Measurements from ENCODE around the gene UBE3C.
"Not testable (repeated sequence)": the region's sequence is repeated elsewhere in the genome, so short reads cannot be mapped to it uniquely, and the experiment has no call there.

UBE3C gene

DNA sequence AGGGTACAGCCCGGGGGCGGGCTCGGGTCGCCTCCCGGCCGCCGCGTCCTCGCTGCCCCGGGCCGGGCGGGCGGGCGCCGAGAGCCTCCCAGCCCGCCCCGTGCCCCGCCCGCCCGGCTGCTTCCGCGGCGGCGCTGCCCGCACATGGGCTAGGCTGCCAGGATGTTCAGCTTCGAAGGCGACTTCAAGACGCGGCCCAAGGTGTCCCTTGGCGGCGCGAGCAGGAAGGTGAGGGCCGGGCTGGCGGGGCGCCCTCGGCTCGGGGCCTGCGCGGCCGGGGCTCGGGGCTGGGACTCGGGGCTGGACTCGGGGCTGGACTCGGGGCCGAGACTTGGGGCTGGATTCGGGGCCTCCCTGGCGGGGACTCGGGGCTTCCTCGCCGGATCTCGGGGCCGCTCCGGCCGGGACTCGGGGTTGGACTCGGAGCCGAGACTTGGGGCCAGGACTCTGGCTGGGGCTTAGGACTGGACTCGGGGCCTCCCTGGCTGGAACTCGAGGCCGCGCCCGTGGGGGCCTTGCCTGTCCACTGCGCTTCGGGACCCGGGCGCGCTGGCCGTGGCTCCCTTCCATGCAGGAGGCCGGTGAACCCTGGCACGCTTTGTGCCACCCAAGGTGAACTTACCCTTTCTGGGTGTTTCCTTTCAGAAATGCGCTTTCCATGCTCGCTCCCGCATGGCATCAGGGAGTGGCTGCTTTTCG lies 534 bp downstream of the UBE3C start:
- H3K27ac Mint-ChIP-seq: peak overlapping the region; percentile 65 to 70
- no peaks in the 10 kb centered on the region for H3K9me3 Mint-ChIP-seq
- H3K27me3 Mint-ChIP-seq: no peaks in the 10 kb centered on the region
- ATAC-seq (replicated peaks): peak; percentile 72
- H3K4me1 Mint-ChIP-seq (ENCODE audit: low read depth in 2 of 2): peaks cover 33 to 42% of the 10 kb centered on the region in 2 donors
- H3K36me3 Mint-ChIP-seq (ENCODE audit: insufficient read depth): peaks cover 17% of the 10 kb centered on the region
- peak overlapping the region; percentile 66 to 78 for H3K4me3 Mint-ChIP-seq
- peak in 2 of 3 experiments; percentile 67 to 68 for DNase-seq

- no peaks in the 10 kb centered on the region for H3K9me3 Mint-ChIP-seq
- peak overlapping the region; percentile 66 to 78 for H3K4me3 Mint-ChIP-seq
- no peaks in the 10 kb centered on the region for H3K27me3 Mint-ChIP-seq
- peaks cover 17% of the 10 kb centered on the region for H3K36me3 Mint-ChIP-seq (ENCODE audit: insufficient read depth)
- peak in 1 of 3 experiments; percentile 21 for DNase-seq
- peak overlapping the region; percentile 65 to 70 for H3K27ac Mint-ChIP-seq
- no peak for ATAC-seq (replicated peaks)
- H3K4me1 Mint-ChIP-seq (ENCODE audit: low read depth in 2 of 2): peaks cover 36 to 43% of the 10 kb centered on the region in 2 donors
Observed at GRCh38 chr7:157139810-157140510, 1.2 kb downstream of the UBE3C start.

GRCh38 chr7:157140511-157140905 lies 1.8 kb downstream of the UBE3C start:
- Mint-ChIP-seq H3K27ac (peak overlapping the region; percentile 65 to 70), H3K4me1 (ENCODE audit: low read depth in 2 of 2) (peaks cover 37 to 44% of the 10 kb centered on the region in 2 donors), H3K9me3 (no peaks in the 10 kb centered on the region), H3K36me3 (ENCODE audit: insufficient read depth) (peaks cover 17% of the 10 kb centered on the region), H3K27me3 (no peaks in the 10 kb centered on the region), H3K4me3 (peak overlapping the region; percentile 66 to 78)
- no peak for ATAC-seq (replicated peaks)
- no peak for DNase-seq

DNA sequence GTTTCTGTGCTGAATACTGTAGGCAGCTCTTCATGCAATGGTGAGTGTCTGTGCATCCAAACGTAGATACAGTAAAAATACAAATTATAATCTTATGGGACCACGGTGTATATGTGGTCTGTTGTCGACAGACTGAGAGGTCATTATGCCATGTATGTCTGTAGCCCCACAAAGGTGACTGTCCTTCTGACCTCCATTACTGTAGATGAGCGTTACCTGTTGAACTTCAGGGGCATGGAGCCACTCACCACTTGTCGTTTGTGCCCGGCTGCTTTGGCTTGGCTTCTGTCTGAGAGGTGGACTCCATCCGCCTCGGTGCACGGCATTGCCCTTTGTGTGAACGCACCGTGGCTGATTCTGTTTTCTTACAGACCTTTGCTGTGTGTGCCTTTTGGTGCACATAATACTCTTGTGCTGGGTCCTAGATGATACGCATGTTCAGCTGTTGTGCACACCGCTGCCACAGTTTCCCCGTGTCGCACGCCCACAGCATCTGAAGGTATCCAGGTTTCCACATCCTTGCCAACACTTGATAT lies 2.9 kb downstream of the UBE3C start:
- H3K4me3 Mint-ChIP-seq: peak overlapping the region in 1 of 2 donors; percentile 31
- H3K36me3 Mint-ChIP-seq (ENCODE audit: insufficient read depth): peaks cover 17% of the 10 kb centered on the region

DNA sequence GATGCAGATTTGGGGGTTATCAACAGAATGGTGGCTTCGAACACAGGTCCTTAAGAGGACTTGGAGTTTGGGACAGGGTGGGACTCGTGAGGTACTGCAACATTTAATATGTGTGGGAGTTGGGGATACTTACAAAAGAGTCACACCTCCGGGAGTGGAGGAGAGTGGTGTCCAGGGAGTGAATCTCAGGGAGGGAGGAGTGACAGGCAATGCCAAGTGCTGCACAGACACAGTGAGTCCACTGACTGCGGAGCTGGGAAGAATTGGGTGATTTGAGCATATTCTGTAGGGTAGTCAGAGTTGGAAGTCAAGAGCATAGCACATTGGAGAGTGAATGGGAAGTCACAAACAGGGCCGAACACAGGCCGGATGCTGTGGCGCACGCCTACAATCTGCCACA lies 5.1 kb downstream of the UBE3C start:
- DNase-seq (no peak), ATAC-seq (replicated peaks) (no peak)
- Mint-ChIP-seq H3K4me3 (peak overlapping the region in 1 of 2 donors; percentile 9), H3K27me3 (no peaks in the 10 kb centered on the region), H3K4me1 (ENCODE audit: low read depth in 2 of 2) (peaks cover 53 to 59% of the 10 kb centered on the region in 2 donors), H3K27ac (peak overlapping the region in 1 of 2 donors; percentile 30), H3K36me3 (ENCODE audit: insufficient read depth) (peaks cover 17% of the 10 kb centered on the region), H3K9me3 (no peaks in the 10 kb centered on the region)

More for the DNA sequence above, 2.9 kb downstream of the UBE3C start:
- DNase-seq (no peak), ATAC-seq (replicated peaks) (no peak)
- Mint-ChIP-seq H3K4me1 (ENCODE audit: low read depth in 2 of 2) (peaks cover 45% of the 10 kb centered on the region in 2 donors), H3K9me3 (no peaks in the 10 kb centered on the region), H3K27me3 (no peaks in the 10 kb centered on the region), H3K27ac (peak overlapping the region; percentile 19 to 65)

- Mint-ChIP-seq H3K27me3 (no peaks in the 10 kb centered on the region), H3K4me1 (ENCODE audit: low read depth in 2 of 2) (peaks cover 39 to 65% of the 10 kb centered on the region in 2 donors)
Observed at GRCh38 chr7:157149317-157149716, 10.6 kb downstream of the UBE3C start.

GRCh38 chr7:157150882-157151281 lies 12.2 kb downstream of the UBE3C start:
- ATAC-seq (replicated peaks) (no peak), DNase-seq (no peak)
- H3K4me3 Mint-ChIP-seq: no peak overlapping the region
- no peaks in the 10 kb centered on the region for H3K9me3 Mint-ChIP-seq
- H3K36me3 Mint-ChIP-seq (ENCODE audit: insufficient read depth): peaks cover 3% of the 10 kb centered on the region
- peak overlapping the region in 1 of 2 donors; percentile 35 for H3K27ac Mint-ChIP-seq
- H3K4me1 Mint-ChIP-seq (ENCODE audit: low read depth in 2 of 2): peaks cover 41 to 66% of the 10 kb centered on the region in 2 donors
- H3K27me3 Mint-ChIP-seq: no peaks in the 10 kb centered on the region

More at GRCh38 chr7:157149317-157149716, 10.6 kb downstream of the UBE3C start:
- Mint-ChIP-seq H3K36me3 (ENCODE audit: insufficient read depth) (peaks cover 3% of the 10 kb centered on the region), H3K27ac (peak overlapping the region in 1 of 2 donors; percentile 89), H3K4me3 (peak overlapping the region in 1 of 2 donors; percentile 31), H3K9me3 (no peaks in the 10 kb centered on the region)
- no peak for ATAC-seq (replicated peaks)
- DNase-seq: no peak

DNA sequence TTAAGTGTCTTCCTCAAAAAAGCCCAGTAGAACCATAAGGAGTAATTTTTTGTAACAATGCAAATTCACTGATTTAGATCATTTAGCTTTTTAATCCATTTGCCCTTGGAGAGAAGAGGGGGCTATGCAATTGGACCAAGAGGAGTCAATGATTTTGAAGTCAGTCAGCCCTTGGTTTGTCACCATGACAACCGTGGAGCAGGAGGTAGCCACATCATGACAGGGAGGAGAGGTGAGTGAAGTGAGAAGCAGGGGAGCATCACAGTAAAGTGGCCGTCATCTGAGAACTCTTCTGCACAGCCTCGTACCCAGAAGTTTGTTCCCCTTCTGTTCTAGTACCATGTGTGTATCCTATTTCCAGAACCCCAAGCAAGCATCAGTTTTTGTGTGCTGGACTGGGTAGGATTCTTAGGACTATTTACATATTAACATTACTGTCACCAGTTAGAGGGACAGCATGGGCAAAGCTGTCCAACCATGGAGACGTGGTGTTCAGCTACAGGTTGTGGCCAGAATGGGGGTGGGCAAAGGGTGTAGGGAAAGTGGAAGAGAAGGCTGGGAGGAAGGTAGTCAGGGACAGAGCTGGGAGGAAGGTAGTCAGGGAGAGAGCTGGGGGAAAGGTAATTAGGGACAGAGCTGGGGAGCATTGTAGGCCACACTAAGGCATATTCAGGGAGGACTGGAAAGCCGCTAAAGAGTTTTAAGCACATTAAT lies 13.1 kb downstream of the UBE3C start:
- Mint-ChIP-seq H3K4me1 (ENCODE audit: low read depth in 2 of 2) (peaks cover 41 to 63% of the 10 kb centered on the region in 2 donors), H3K27me3 (no peaks in the 10 kb centered on the region), H3K36me3 (ENCODE audit: insufficient read depth) (peaks cover 3% of the 10 kb centered on the region), H3K4me3 (no peak overlapping the region), H3K9me3 (no peaks in the 10 kb centered on the region), H3K27ac (peak overlapping the region; percentile 56 to 61)
- no peak for ATAC-seq (replicated peaks)
- DNase-seq: no peak

DNA sequence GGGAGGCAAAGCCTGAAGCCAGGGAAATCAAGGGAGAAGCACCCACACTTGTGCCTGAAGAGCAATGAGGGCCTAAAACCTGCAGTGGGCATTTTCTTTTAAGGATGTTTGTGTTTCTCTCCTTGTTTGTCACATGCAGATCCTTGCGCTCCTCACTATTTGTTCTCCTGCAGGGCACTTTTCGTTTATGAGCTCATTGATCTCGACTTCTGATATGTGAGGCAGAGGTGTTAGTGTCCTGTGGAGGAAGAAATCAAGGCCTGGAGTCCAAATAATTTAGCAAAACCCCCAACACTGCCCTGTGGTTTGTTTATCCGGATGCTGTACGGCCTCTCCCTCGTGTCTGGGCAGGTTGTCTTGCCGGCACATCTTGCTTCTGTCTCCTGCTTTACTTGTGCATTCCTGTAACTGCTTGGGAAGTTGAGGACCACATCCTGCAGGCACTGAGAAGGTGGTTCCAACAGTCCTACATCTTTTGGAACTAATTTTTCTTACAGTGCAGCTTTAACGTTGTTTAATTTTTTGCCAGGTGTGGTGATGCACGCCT lies 13.7 kb downstream of the UBE3C start:
- H3K4me3 Mint-ChIP-seq: no peak overlapping the region
- peaks cover 3% of the 10 kb centered on the region for H3K36me3 Mint-ChIP-seq (ENCODE audit: insufficient read depth)
- no peaks in the 10 kb centered on the region for H3K27me3 Mint-ChIP-seq
- ATAC-seq (replicated peaks) (no peak), DNase-seq (no peak)
- no peaks in the 10 kb centered on the region for H3K9me3 Mint-ChIP-seq
- peaks cover 39 to 57% of the 10 kb centered on the region in 2 donors for H3K4me1 Mint-ChIP-seq (ENCODE audit: low read depth in 2 of 2)
- peak overlapping the region; percentile 56 to 61 for H3K27ac Mint-ChIP-seq

- Mint-ChIP-seq H3K9me3 (no peaks in the 10 kb centered on the region), H3K4me3 (no peak overlapping the region), H3K27ac (no peak overlapping the region), H3K27me3 (no peaks in the 10 kb centered on the region), H3K4me1 (ENCODE audit: low read depth in 2 of 2) (peaks cover 33 to 57% of the 10 kb centered on the region in 2 donors), H3K36me3 (ENCODE audit: insufficient read depth) (peaks cover 5% of the 10 kb centered on the region)
- no peak for ATAC-seq (replicated peaks)
- DNase-seq: no peak
Observed at GRCh38 chr7:157153260-157153659, 14.5 kb downstream of the UBE3C start.

- Mint-ChIP-seq H3K4me3 (no peak overlapping the region), H3K4me1 (ENCODE audit: low read depth in 2 of 2) (peaks cover 36 to 69% of the 10 kb centered on the region in 2 donors), H3K27me3 (no peaks in the 10 kb centered on the region), H3K9me3 (no peaks in the 10 kb centered on the region), H3K27ac (peak overlapping the region; percentile 27 to 41), H3K36me3 (ENCODE audit: insufficient read depth) (peaks cover 9% of the 10 kb centered on the region)
- DNase-seq (no peak), ATAC-seq (replicated peaks) (no peak)
Observed at GRCh38 chr7:157155959-157156358, 17.2 kb downstream of the UBE3C start.

GRCh38 chr7:157158400-157158799 lies 19.7 kb downstream of the UBE3C start:
- Mint-ChIP-seq H3K27me3 (no peaks in the 10 kb centered on the region), H3K4me3 (no peak overlapping the region), H3K9me3 (no peaks in the 10 kb centered on the region), H3K36me3 (ENCODE audit: insufficient read depth) (peaks cover 9% of the 10 kb centered on the region), H3K27ac (peak overlapping the region in 1 of 2 donors; percentile 46), H3K4me1 (ENCODE audit: low read depth in 2 of 2) (peaks cover 21 to 47% of the 10 kb centered on the region in 2 donors)
- ATAC-seq (replicated peaks): no peak
- DNase-seq: no peak

DNA sequence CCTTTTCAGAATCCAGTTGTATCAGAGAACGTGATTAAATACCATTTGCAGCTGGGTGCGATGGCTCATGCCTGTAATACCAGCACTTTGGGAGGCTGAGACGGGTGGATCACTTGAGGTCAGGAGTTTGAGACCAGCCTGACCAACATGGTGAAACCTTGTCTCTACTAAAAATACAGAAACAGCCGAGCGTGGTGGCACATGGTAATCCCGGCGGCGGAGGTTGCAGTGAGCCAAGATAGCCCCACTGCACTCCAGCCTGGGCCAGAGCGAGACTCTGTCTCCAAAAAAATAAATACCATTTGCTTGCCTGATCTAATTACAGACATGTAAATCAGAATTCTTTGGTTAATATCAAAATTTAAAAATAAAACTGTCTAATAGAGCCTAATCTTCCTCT lies 20.8 kb downstream of the UBE3C start:
- not testable (repeated sequence) for ATAC-seq (replicated peaks); DNase-seq; H3K27ac Mint-ChIP-seq; H3K36me3 Mint-ChIP-seq (ENCODE audit: insufficient read depth); H3K27me3 Mint-ChIP-seq; H3K9me3 Mint-ChIP-seq; H3K4me3 Mint-ChIP-seq
- peaks cover 16 to 37% of the 10 kb centered on the region in 2 donors for H3K4me1 Mint-ChIP-seq (ENCODE audit: low read depth in 2 of 2)

All from effector memory CD8-positive, alpha-beta T cell (primary cell).